ENCODE data around the gene SPATC1L. TPM values are rescaled to one million over a fixed set of nuclear protein-coding genes. Genes with fewer than 3 reads are reported as not detected.

SPATC1L gene
- total RNA-seq, result 8.7 TPM
- 3.7 TPM for polyA plus RNA-seq (ENCODE audit: insufficient read depth, low read depth, low replicate concordance)
- long read RNA-seq, donor 1, transcript SPATC1L-202 (4 exons, 1,182 nt), result major isoform, 5 of 5 reads
- long read RNA-seq, donor 1, partial matches to known transcripts, result 0 of 5 reads
- long read RNA-seq, donor 1, other reads (novel, unspliced or antisense), result 0 of 5 reads
- long read RNA-seq, donor 2, transcript SPATC1L-202 (4 exons, 1,182 nt), result major isoform, 8 of 8 reads
- long read RNA-seq, donor 2, partial matches to known transcripts, result 0 of 8 reads
- long read RNA-seq, donor 2, other reads (novel, unspliced or antisense), result 0 of 8 reads
- long read RNA-seq, donor 3, partial matches to known transcripts, result 0 of 2 reads
- long read RNA-seq, donor 3, other reads (novel, unspliced or antisense), result 0 of 2 reads
- long read RNA-seq, donor 4, transcript SPATC1L-202 (4 exons, 1,182 nt), result major isoform, 8 of 8 reads
- long read RNA-seq, donor 4, partial matches to known transcripts, result 0 of 8 reads
- long read RNA-seq, donor 4, other reads (novel, unspliced or antisense), result 0 of 8 reads
- long read RNA-seq, donor 5, partial matches to known transcripts, result 0 of 2 reads
- long read RNA-seq, donor 5, other reads (novel, unspliced or antisense), result 0 of 2 reads
- long read RNA-seq, donor 6, partial matches to known transcripts, result 0 of 4 reads
- long read RNA-seq, donor 6, other reads (novel, unspliced or antisense), result 0 of 4 reads
- long read RNA-seq, donor 7, transcript SPATC1L-202 (4 exons, 1,182 nt), result major isoform, 9 of 12 reads
- long read RNA-seq, donor 7, partial matches to known transcripts, result 1 of 12 reads
- long read RNA-seq, donor 7, other reads (novel, unspliced or antisense), result 2 of 12 reads
- long read RNA-seq, donor 8, transcript SPATC1L-202 (4 exons, 1,182 nt), result major isoform, 7 of 12 reads
- long read RNA-seq, donor 8, partial matches to known transcripts, result 5 of 12 reads
- long read RNA-seq, donor 8, other reads (novel, unspliced or antisense), result 0 of 12 reads
- long read RNA-seq, donor 9, partial matches to known transcripts, result 0 of 4 reads
- long read RNA-seq, donor 9, other reads (novel, unspliced or antisense), result 0 of 4 reads
- long read RNA-seq, donor 10, transcript SPATC1L-202 (4 exons, 1,182 nt), result major isoform, 7 of 7 reads
- long read RNA-seq, donor 10, partial matches to known transcripts, result 0 of 7 reads
- long read RNA-seq, donor 10, other reads (novel, unspliced or antisense), result 0 of 7 reads

- Histone ChIP-seq H3K4me3 (ENCODE audit: low read length in 3 of 3) (peak within 1 kb of the TSS; percentile 82 to 91 (median 87)), H3K36me3 (ENCODE audit: control insufficient read depth in 2 of 3, insufficient read depth in 3 of 3, low read length in 3 of 3) (no peaks in the 10 kb centered on the region), H3K27ac (ENCODE audit: low read depth in 2 of 2, low read length in 2 of 2) (peak within 1 kb of the TSS; percentile 72 to 90), H3K9me3 (ENCODE audit: control insufficient read depth in 2 of 3, insufficient read depth in 1 of 3, low read length in 3 of 3) (no peaks in the 10 kb centered on the region), H3K4me1 (ENCODE audit: control insufficient read depth in 2 of 3, insufficient read depth in 2 of 3, low read depth in 1 of 3, low read length in 3 of 3) (peaks cover 0 to 4% (median 0%) of the 10 kb centered on the region in 3 donors), H3K27me3 (ENCODE audit: control insufficient read depth, insufficient read depth, low read length) (no peaks in the 10 kb centered on the region), H3K9ac (ENCODE audit: low read length in 3 of 3) (peak within 1 kb of the TSS; percentile 3 to 82 (median 69))
- intact Hi-C loops (cut with DNase I), result no loop called here
- no peak for TF ChIP-seq CTCF (IDR thresholded peaks at IDR 0.05; ENCODE audit: borderline replicate concordance, extremely low read depth, insufficient read depth)
- DNase-seq, result peak; percentile 83 to 96 (median 90)
- FAIRE-seq, result no peak
Observed at GRCh38 chr21:46183910-46184624, at the start of gene SPATC1L. TSS of gene SPATC1L (minus strand) at chr21:46184459. CDS start at chr21:46182816, 1,643 bp downstream.

GRCh38 chr21:46229923-46230260 is 45.6 kb upstream of the SPATC1L start:
- Histone ChIP-seq H3K4me3 (ENCODE audit: low read length in 3 of 3) (peak overlapping the region in 2 of 3 donors; percentile 47 to 56), H3K27ac (ENCODE audit: low read depth in 2 of 2, low read length in 2 of 2) (no peak overlapping the region), H3K36me3 (ENCODE audit: control insufficient read depth in 2 of 3, insufficient read depth in 3 of 3, low read length in 3 of 3) (peaks cover 0 to 16% (median 13%) of the 10 kb centered on the region in 3 donors), H3K9me3 (ENCODE audit: control insufficient read depth in 2 of 3, insufficient read depth in 1 of 3, low read length in 3 of 3) (no peaks in the 10 kb centered on the region), H3K9ac (ENCODE audit: low read length in 3 of 3) (peak overlapping the region in 1 of 3 donors; percentile 16), H3K4me1 (ENCODE audit: control insufficient read depth in 2 of 3, insufficient read depth in 2 of 3, low read depth in 1 of 3, low read length in 3 of 3) (peaks cover 0 to 11% (median 7%) of the 10 kb centered on the region in 3 donors), H3K27me3 (ENCODE audit: control insufficient read depth, insufficient read depth, low read length) (no peaks in the 10 kb centered on the region)
- intact Hi-C loops (cut with DNase I), result no loop called here
- no peak for DNase-seq
- no peak for FAIRE-seq
- no peak for TF ChIP-seq CTCF (IDR thresholded peaks at IDR 0.05; ENCODE audit: borderline replicate concordance, extremely low read depth, insufficient read depth)

GRCh38 chr21:46229133-46229922 is 45.1 kb upstream of the SPATC1L start:
- Histone ChIP-seq H3K4me3 (ENCODE audit: low read length in 3 of 3) (peak overlapping the region; percentile 33 to 56 (median 47)), H3K36me3 (ENCODE audit: control insufficient read depth in 2 of 3, insufficient read depth in 3 of 3, low read length in 3 of 3) (peaks cover 0 to 11% (median 8%) of the 10 kb centered on the region in 3 donors), H3K9me3 (ENCODE audit: control insufficient read depth in 2 of 3, insufficient read depth in 1 of 3, low read length in 3 of 3) (no peaks in the 10 kb centered on the region), H3K9ac (ENCODE audit: low read length in 3 of 3) (peak overlapping the region in 2 of 3 donors; percentile 16 to 23), H3K4me1 (ENCODE audit: control insufficient read depth in 2 of 3, insufficient read depth in 2 of 3, low read depth in 1 of 3, low read length in 3 of 3) (peaks cover 0 to 11% (median 7%) of the 10 kb centered on the region in 3 donors), H3K27ac (ENCODE audit: low read depth in 2 of 2, low read length in 2 of 2) (no peak overlapping the region), H3K27me3 (ENCODE audit: control insufficient read depth, insufficient read depth, low read length) (no peaks in the 10 kb centered on the region)
- intact Hi-C loops (cut with DNase I), result no loop called here
- DNase-seq (peak in 1 of 5 donors; percentile 91), FAIRE-seq (no peak)
- TF ChIP-seq CTCF (IDR thresholded peaks at IDR 0.05; ENCODE audit: borderline replicate concordance, extremely low read depth, insufficient read depth), result peak; percentile 53
